Midbrain (tissue), 1 donor: ENCODE results near the gene UMOD.

Source experiments
- DNase-seq: peaks from one replicate; lab custom pipeline; 2025; lab: John Stamatoyannopoulos, UW

Gene UMOD

GRCh38 chr16:20301840-20302239 lies 50.7 kb downstream of the UMOD start:
- no peak for DNase-seq

GRCh38 chr16:20300312-20301097 lies 52.0 kb downstream of the UMOD start:
- peak; percentile 47 for DNase-seq

DNA sequence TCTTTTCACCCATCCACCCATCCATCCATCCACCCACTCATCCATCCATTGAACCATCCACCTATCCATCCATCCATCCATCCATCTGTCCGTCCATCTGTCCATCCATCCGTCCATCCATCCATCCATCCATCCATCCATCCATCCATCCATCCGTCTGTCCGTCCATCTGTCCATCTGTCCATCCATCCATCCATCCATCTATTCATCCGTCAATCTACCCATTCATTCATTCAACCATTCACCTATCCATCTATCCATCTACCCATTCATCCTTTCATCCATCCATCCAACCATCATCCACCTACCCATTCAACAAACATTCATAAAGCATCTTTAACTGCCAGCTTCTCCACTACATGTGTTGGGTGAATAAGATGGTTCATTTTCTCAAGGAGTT lies 54.1 kb downstream of the UMOD start:
- no peak for DNase-seq

- DNase-seq: peak; percentile 5
Observed at GRCh38 chr16:20291208-20292206, 61.0 kb downstream of the UMOD start.

- no peak for DNase-seq
Observed at GRCh38 chr16:20289571-20289970, 62.9 kb downstream of the UMOD start.

GRCh38 chr16:20285993-20286499 lies 66.5 kb downstream of the UMOD start:
- DNase-seq: no peak
